GM19452 (cell line): ENCODE measurements around the gene OR8G5.
"Not testable (repeated sequence)": the region's sequence is repeated elsewhere in the genome, so short reads cannot be mapped to it uniquely, and the experiment has no call there.

ENCODE experiments used
- ATAC-seq: cut with Tn5 transposase; IDR thresholded peaks from one replicate; pipeline ENCODE4 v1.9.1; 2021; ENCODE audit not compliant: unreplicated experiment

The OR8G5 gene

GRCh38 chr11:124256076-124256475, at the start of gene OR8G5:
TSS of gene OR8G5 (plus strand) at chr11:124256376. CDS start at chr11:124264932, 8,556 bp downstream.
- ATAC-seq, result no peak

GRCh38 chr11:124207102-124207792, 48.9 kb upstream of the OR8G5 start:
- no peak for ATAC-seq

- no peak for ATAC-seq
These were observed 46.3 kb upstream of the OR8G5 start for GRCh38 chr11:124209824-124210357.

- no peak for ATAC-seq
These were observed 45.8 kb upstream of the OR8G5 start for GRCh38 chr11:124210421-124210820.

GRCh38 chr11:124211321-124211720, 44.9 kb upstream of the OR8G5 start:
- no peak for ATAC-seq

GRCh38 chr11:124214027-124214426, 42.1 kb upstream of the OR8G5 start:
- no peak for ATAC-seq

- ATAC-seq, result no peak
These were observed 37.0 kb upstream of the OR8G5 start for GRCh38 chr11:124219126-124219525.

- ATAC-seq, result no peak
These were observed 33.8 kb upstream of the OR8G5 start for GRCh38 chr11:124222407-124222806.

- not testable (repeated sequence) for ATAC-seq
These were observed 31.4 kb upstream of the OR8G5 start for GRCh38 chr11:124224618-124225423.

GRCh38 chr11:124225471-124225870, 30.7 kb upstream of the OR8G5 start:
- no peak for ATAC-seq

GRCh38 chr11:124233376-124233775, 22.8 kb upstream of the OR8G5 start:
- ATAC-seq, result no peak

GRCh38 chr11:124238512-124238911, 17.7 kb upstream of the OR8G5 start:
- ATAC-seq, result no peak

- no peak for ATAC-seq
These were observed 15.4 kb upstream of the OR8G5 start, which contains the start of gene OR8G1 for GRCh38 chr11:124240621-124241397. TSS of gene OR8G1 (plus strand) at chr11:124241095. CDS start at chr11:124249676, 8,581 bp downstream.

- not testable (repeated sequence) for ATAC-seq
These were observed 6.3 kb upstream of the OR8G5 start for GRCh38 chr11:124249869-124250268.

- not testable (repeated sequence) for ATAC-seq
These were observed 8.9 kb downstream of the OR8G5 start for GRCh38 chr11:124265041-124265440.

- ATAC-seq, result not testable (repeated sequence)
These were observed 14.7 kb downstream of the OR8G5 start for GRCh38 chr11:124270886-124271285.

- no peak for ATAC-seq
These were observed 17.8 kb downstream of the OR8G5 start for GRCh38 chr11:124274000-124274399.

GRCh38 chr11:124276081-124276480, 19.9 kb downstream of the OR8G5 start:
- no peak for ATAC-seq

GRCh38 chr11:124277207-124277606, 21.0 kb downstream of the OR8G5 start:
- ATAC-seq, result no peak

- ATAC-seq, result no peak
These were observed 21.6 kb downstream of the OR8G5 start for GRCh38 chr11:124277804-124278203.

- ATAC-seq, result no peak
These were observed 22.1 kb downstream of the OR8G5 start for GRCh38 chr11:124278261-124278660.
